IPS-18c (cell line): Measurements from ENCODE around the gene HERPUD1.
"Not testable (repeated sequence)": the region's sequence is repeated elsewhere in the genome, so short reads cannot be mapped to it uniquely, and the experiment has no call there.

Experiments used
- H3K4me3 ChIP-seq: 2 replicates; pipeline ENCODE4 v1.7.0; 2013; ENCODE audit warnings: low read depth, mild to moderate bottlenecking, low read length, moderate library complexity; ENCODE audit not compliant: insufficient read depth
- H3K9me3 ChIP-seq: one replicate; pipeline ENCODE4 v1.6.1; 2013; ENCODE audit warnings: mild to moderate bottlenecking, low read length, moderate library complexity; ENCODE audit not compliant: control insufficient read depth, insufficient read depth

Gene HERPUD1

GRCh38 chr16:56981729-56982271 is 49.9 kb downstream of the HERPUD1 start:
- no peaks in the 10 kb centered on the region for H3K9me3 ChIP-seq
- H3K4me3 ChIP-seq: no peak overlapping the region

- Histone ChIP-seq H3K9me3 (no peaks in the 10 kb centered on the region), H3K4me3 (no peak overlapping the region)
Measured at GRCh38 chr16:56982695-56983094, 50.8 kb downstream of the HERPUD1 start.

GRCh38 chr16:56983211-56983751 is 51.3 kb downstream of the HERPUD1 start:
- Histone ChIP-seq H3K4me3 (no peak overlapping the region), H3K9me3 (no peaks in the 10 kb centered on the region)

- Histone ChIP-seq H3K9me3 (no peaks in the 10 kb centered on the region), H3K4me3 (no peak overlapping the region)
Measured at GRCh38 chr16:56984639-56985038, 52.7 kb downstream of the HERPUD1 start.

GRCh38 chr16:56985288-56985961 is 53.5 kb downstream of the HERPUD1 start:
- no peaks in the 10 kb centered on the region for H3K9me3 ChIP-seq
- no peak overlapping the region for H3K4me3 ChIP-seq

- Histone ChIP-seq H3K9me3 (no peaks in the 10 kb centered on the region), H3K4me3 (no peak overlapping the region)
Measured at GRCh38 chr16:56985962-56986360, 54.0 kb downstream of the HERPUD1 start.

GRCh38 chr16:56986361-56986760 is 54.4 kb downstream of the HERPUD1 start:
- H3K4me3 ChIP-seq: no peak overlapping the region
- H3K9me3 ChIP-seq: no peaks in the 10 kb centered on the region

GRCh38 chr16:56986908-56987307 is 55.0 kb downstream of the HERPUD1 start:
- H3K4me3 ChIP-seq, H3K9me3 ChIP-seq: not testable (repeated sequence)

- H3K4me3 ChIP-seq: no peak overlapping the region
- H3K9me3 ChIP-seq: no peaks in the 10 kb centered on the region
Measured at GRCh38 chr16:56987692-56988091, 55.8 kb downstream of the HERPUD1 start.

- Histone ChIP-seq H3K9me3 (no peaks in the 10 kb centered on the region), H3K4me3 (peak overlapping the region; percentile 67; the same call in 1 of the 2 replicates)
Measured at GRCh38 chr16:56988161-56988947, 56.4 kb downstream of the HERPUD1 start.

GRCh38 chr16:56988948-56989945 is 57.3 kb downstream of the HERPUD1 start, which contains the start of gene NLRC5:
NLRC5 (plus strand) TSS chr16:56989557; CDS start chr16:57020713, 31,156 bp downstream.
- H3K4me3 ChIP-seq: peak within 1 kb of the TSS; percentile 67
- no peaks in the 10 kb centered on the region for H3K9me3 ChIP-seq

GRCh38 chr16:56989988-56990387 is 58.0 kb downstream of the HERPUD1 start:
- Histone ChIP-seq H3K4me3 (peak overlapping the region; percentile 67), H3K9me3 (no peaks in the 10 kb centered on the region)

GRCh38 chr16:56990407-56991286 is 58.7 kb downstream of the HERPUD1 start:
- Histone ChIP-seq H3K9me3 (no peaks in the 10 kb centered on the region), H3K4me3 (no peak overlapping the region)

- not testable (repeated sequence) for H3K9me3 ChIP-seq, H3K4me3 ChIP-seq
Measured at GRCh38 chr16:56992431-56992830, 60.5 kb downstream of the HERPUD1 start.

- Histone ChIP-seq H3K9me3 (no peaks in the 10 kb centered on the region), H3K4me3 (no peak overlapping the region)
Measured at GRCh38 chr16:56993204-56993603, 61.3 kb downstream of the HERPUD1 start.

GRCh38 chr16:56994311-56994710 is 62.4 kb downstream of the HERPUD1 start:
- Histone ChIP-seq H3K9me3 (no peaks in the 10 kb centered on the region), H3K4me3 (no peak overlapping the region)
